ENCODE results near the gene VIPR2. TPM values are rescaled to one million over a fixed set of nuclear protein-coding genes. Genes with fewer than 3 reads are reported as not detected.
"Not testable (repeated sequence)": the region's sequence is repeated elsewhere in the genome, so short reads cannot be mapped to it uniquely, and the experiment has no call there.

The VIPR2 gene
- polyA plus RNA-seq, 3 donors, result not detected

- Mint-ChIP-seq H3K9me3 (peaks cover 0 to 7% (median 0%) of the 10 kb centered on the region in 7 donors), H3K27me3 (ENCODE audit: low read depth in 3 of 3) (peaks cover 1 to 7% (median 6%) of the 10 kb centered on the region in 3 donors), H3K36me3 (no peaks in the 10 kb centered on the region), H3K27ac (no peak overlapping the region), H3K4me1 (no peaks in the 10 kb centered on the region), H3K4me3 (no peak overlapping the region)
- Histone ChIP-seq H3K4me2 (replicated peaks; ENCODE audit: extremely low read depth, low read length, poor library complexity, severe bottlenecking) (no peak overlapping the region), H4K20me1 (ENCODE audit: insufficient read depth, low read length) (no peaks in the 10 kb centered on the region), H3K9ac (ENCODE audit: insufficient read depth, low read length, poor library complexity, severe bottlenecking) (no peak overlapping the region), H3K27me3 (ENCODE audit: control insufficient read depth in 2 of 2, insufficient read depth in 2 of 2, low read length in 2 of 2) (no peaks in the 10 kb centered on the region), H3K36me3 (replicated peaks in 1 of 2; ENCODE audit: control insufficient read depth in 1 of 2, insufficient read depth in 2 of 2, low read length in 2 of 2) (no peaks in the 10 kb centered on the region), H2AFZ (ENCODE audit: insufficient read depth, low read depth, low read length, poor library complexity, severe bottlenecking) (no peak overlapping the region), H3K4me3 (replicated peaks in 1 of 3; ENCODE audit: low read depth in 2 of 3, low read length in 3 of 3) (no peak overlapping the region), H3K9me3 (replicated peaks in 1 of 2; ENCODE audit: control insufficient read depth in 1 of 2, insufficient read depth in 1 of 2, low read length in 2 of 2) (no peaks in the 10 kb centered on the region), H3K79me2 (ENCODE audit: insufficient read depth, low read length) (no peaks in the 10 kb centered on the region), H3K4me1 (ENCODE audit: control insufficient read depth in 1 of 2, insufficient read depth in 2 of 2, low read length in 2 of 2) (no peaks in the 10 kb centered on the region), H3K27ac (ENCODE audit: low read depth in 1 of 2, low read length in 2 of 2) (no peak overlapping the region)
- TF ChIP-seq, protein P1, sequence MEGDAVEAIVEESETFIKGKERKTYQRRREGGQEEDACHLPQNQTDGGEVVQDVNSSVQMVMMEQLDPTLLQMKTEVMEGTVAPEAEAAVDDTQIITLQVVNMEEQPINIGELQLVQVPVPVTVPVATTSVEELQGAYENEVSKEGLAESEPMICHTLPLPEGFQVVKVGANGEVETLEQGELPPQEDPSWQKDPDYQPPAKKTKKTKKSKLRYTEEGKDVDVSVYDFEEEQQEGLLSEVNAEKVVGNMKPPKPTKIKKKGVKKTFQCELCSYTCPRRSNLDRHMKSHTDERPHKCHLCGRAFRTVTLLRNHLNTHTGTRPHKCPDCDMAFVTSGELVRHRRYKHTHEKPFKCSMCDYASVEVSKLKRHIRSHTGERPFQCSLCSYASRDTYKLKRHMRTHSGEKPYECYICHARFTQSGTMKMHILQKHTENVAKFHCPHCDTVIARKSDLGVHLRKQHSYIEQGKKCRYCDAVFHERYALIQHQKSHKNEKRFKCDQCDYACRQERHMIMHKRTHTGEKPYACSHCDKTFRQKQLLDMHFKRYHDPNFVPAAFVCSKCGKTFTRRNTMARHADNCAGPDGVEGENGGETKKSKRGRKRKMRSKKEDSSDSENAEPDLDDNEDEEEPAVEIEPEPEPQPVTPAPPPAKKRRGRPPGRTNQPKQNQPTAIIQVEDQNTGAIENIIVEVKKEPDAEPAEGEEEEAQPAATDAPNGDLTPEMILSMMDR (IDR thresholded peaks at IDR 0.05), result no peak
- 91% methylated on average over 9 of the region's 9 CpGs for WGBS (ENCODE audit: insufficient coverage)
- intact Hi-C loops (cut with micrococcal nuclease), result no loop called here
- no peak for DNase-seq
Measured at GRCh38 chr7:159125104-159125954, 19.3 kb downstream of the VIPR2 start.

DNA sequence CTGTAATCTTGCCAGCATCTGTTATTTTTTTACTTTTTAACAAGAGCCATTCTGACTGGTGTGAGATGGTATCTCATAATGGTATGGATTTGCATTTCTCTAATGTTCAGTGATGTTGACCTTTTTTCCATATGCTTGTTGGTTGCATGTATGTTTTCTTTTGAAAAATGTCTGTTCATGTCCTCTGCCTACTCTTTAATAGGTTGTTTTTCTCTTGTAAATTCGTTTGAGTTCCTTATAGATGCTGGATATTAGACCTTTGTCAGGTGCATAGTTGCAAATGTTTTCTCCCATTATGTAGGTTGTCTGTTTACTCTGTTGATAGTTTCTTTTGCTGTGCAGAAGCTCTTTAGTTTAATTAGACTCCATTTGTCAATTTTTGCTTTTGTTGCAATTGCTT, 20.9 kb downstream of the VIPR2 start:
- H4K20me1 ChIP-seq (ENCODE audit: insufficient read depth, low read length); H3K4me1 Mint-ChIP-seq; H2AFZ ChIP-seq (ENCODE audit: insufficient read depth, low read depth, low read length, poor library complexity, severe bottlenecking); DNase-seq; intact Hi-C loops (cut with micrococcal nuclease); H3K4me3 Mint-ChIP-seq; H3K4me2 ChIP-seq (replicated peaks; ENCODE audit: extremely low read depth, low read length, poor library complexity, severe bottlenecking); H3K9me3 ChIP-seq (replicated peaks in 1 of 2; ENCODE audit: control insufficient read depth in 1 of 2, insufficient read depth in 1 of 2, low read length in 2 of 2); H3K27me3 ChIP-seq (ENCODE audit: control insufficient read depth in 2 of 2, insufficient read depth in 2 of 2, low read length in 2 of 2); H3K36me3 Mint-ChIP-seq; H3K9me3 Mint-ChIP-seq; H3K27ac ChIP-seq (ENCODE audit: low read depth in 1 of 2, low read length in 2 of 2); H3K4me1 ChIP-seq (ENCODE audit: control insufficient read depth in 1 of 2, insufficient read depth in 2 of 2, low read length in 2 of 2); H3K4me3 ChIP-seq (replicated peaks in 1 of 3; ENCODE audit: low read depth in 2 of 3, low read length in 3 of 3); H3K9ac ChIP-seq (ENCODE audit: insufficient read depth, low read length, poor library complexity, severe bottlenecking); H3K27me3 Mint-ChIP-seq (ENCODE audit: low read depth in 3 of 3); H3K36me3 ChIP-seq (replicated peaks in 1 of 2; ENCODE audit: control insufficient read depth in 1 of 2, insufficient read depth in 2 of 2, low read length in 2 of 2); H3K79me2 ChIP-seq (ENCODE audit: insufficient read depth, low read length); H3K27ac Mint-ChIP-seq: not testable (repeated sequence)
- WGBS (ENCODE audit: insufficient coverage), result no CpG with 5 or more reads among the region's 1 CpG

GRCh38 chr7:159123294-159123693, 21.4 kb downstream of the VIPR2 start:
- H3K9me3 Mint-ChIP-seq; H3K27me3 ChIP-seq (ENCODE audit: control insufficient read depth in 2 of 2, insufficient read depth in 2 of 2, low read length in 2 of 2); DNase-seq; H3K79me2 ChIP-seq (ENCODE audit: insufficient read depth, low read length); H3K4me1 ChIP-seq (ENCODE audit: control insufficient read depth in 1 of 2, insufficient read depth in 2 of 2, low read length in 2 of 2); H3K9ac ChIP-seq (ENCODE audit: insufficient read depth, low read length, poor library complexity, severe bottlenecking); H3K9me3 ChIP-seq (replicated peaks in 1 of 2; ENCODE audit: control insufficient read depth in 1 of 2, insufficient read depth in 1 of 2, low read length in 2 of 2); H4K20me1 ChIP-seq (ENCODE audit: insufficient read depth, low read length); H3K4me3 Mint-ChIP-seq; H3K4me2 ChIP-seq (replicated peaks; ENCODE audit: extremely low read depth, low read length, poor library complexity, severe bottlenecking); H3K36me3 Mint-ChIP-seq; H3K4me3 ChIP-seq (replicated peaks in 1 of 3; ENCODE audit: low read depth in 2 of 3, low read length in 3 of 3); H3K27ac Mint-ChIP-seq; H3K27ac ChIP-seq (ENCODE audit: low read depth in 1 of 2, low read length in 2 of 2); intact Hi-C loops (cut with micrococcal nuclease); H2AFZ ChIP-seq (ENCODE audit: insufficient read depth, low read depth, low read length, poor library complexity, severe bottlenecking); H3K36me3 ChIP-seq (replicated peaks in 1 of 2; ENCODE audit: control insufficient read depth in 1 of 2, insufficient read depth in 2 of 2, low read length in 2 of 2); H3K4me1 Mint-ChIP-seq; H3K27me3 Mint-ChIP-seq (ENCODE audit: low read depth in 3 of 3): not testable (repeated sequence)

All from CD14-positive monocyte (primary cell).